BE2C (cell line): ENCODE results near the gene WDR77.

Experiments used
- DNase-seq: peaks from one replicate; pipeline ENCODE4 v3.0.0-alpha.2; 2020
- H3K27me3 ChIP-seq: fragments of 250-450 bp; sonication (Bioruptor Pico); 2 replicates; pipeline ENCODE4 v1.5.1; 2020; ENCODE audit warnings: mild to moderate bottlenecking
- H3K36me3 ChIP-seq: fragments of 250-450 bp; sonication (Bioruptor Pico); 2 replicates; pipeline ENCODE4 v1.5.1; 2020; ENCODE audit warnings: mild to moderate bottlenecking
- H3K4me1 ChIP-seq: fragments of 250-450 bp; sonication (Bioruptor Pico); 2 replicates; pipeline ENCODE4 v1.5.1; 2020
- H3K4me3 ChIP-seq: 2 replicates; pipeline ENCODE4 v1.5.1; 2011; ENCODE audit warnings: low read depth, low read length
- H3K9me3 ChIP-seq: fragments of 250-450 bp; sonication (Bioruptor Pico); 2 replicates; pipeline ENCODE4 v1.5.1; 2020
- TF ChIP-seq, protein P1 (sequence below): IDR thresholded peaks from 2 replicates; pipeline ENCODE4 v1.5.1; 2012; ENCODE audit warnings: mild to moderate bottlenecking, low read depth, low read length

Gene WDR77

DNA sequence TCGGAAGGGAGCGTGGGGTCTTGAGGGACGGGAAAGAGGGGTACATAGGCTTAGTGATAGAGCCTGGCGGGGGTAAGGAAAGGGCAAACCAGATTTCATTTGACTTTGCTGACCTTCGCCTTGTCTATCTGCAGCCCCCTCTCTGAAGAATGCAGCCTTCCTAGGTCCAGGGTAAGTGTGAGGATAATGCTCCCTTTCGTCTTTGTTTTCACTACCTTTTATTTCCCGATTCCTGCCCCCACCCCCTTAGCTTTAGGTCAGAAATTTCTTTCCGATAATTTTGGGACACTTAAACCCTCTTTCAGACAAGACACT is 604 bp upstream of the WDR77 start:
- H3K4me1 ChIP-seq = peaks cover 8% of the 10 kb centered on the region
- no peak for DNase-seq
- H3K27me3 ChIP-seq = no peaks in the 10 kb centered on the region
- H3K4me3 ChIP-seq = peak overlapping the region; percentile 98
- H3K9me3 ChIP-seq = no peaks in the 10 kb centered on the region
- peaks cover 53% of the 10 kb centered on the region for H3K36me3 ChIP-seq
- TF ChIP-seq, protein P1, sequence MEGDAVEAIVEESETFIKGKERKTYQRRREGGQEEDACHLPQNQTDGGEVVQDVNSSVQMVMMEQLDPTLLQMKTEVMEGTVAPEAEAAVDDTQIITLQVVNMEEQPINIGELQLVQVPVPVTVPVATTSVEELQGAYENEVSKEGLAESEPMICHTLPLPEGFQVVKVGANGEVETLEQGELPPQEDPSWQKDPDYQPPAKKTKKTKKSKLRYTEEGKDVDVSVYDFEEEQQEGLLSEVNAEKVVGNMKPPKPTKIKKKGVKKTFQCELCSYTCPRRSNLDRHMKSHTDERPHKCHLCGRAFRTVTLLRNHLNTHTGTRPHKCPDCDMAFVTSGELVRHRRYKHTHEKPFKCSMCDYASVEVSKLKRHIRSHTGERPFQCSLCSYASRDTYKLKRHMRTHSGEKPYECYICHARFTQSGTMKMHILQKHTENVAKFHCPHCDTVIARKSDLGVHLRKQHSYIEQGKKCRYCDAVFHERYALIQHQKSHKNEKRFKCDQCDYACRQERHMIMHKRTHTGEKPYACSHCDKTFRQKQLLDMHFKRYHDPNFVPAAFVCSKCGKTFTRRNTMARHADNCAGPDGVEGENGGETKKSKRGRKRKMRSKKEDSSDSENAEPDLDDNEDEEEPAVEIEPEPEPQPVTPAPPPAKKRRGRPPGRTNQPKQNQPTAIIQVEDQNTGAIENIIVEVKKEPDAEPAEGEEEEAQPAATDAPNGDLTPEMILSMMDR = no peak

DNA sequence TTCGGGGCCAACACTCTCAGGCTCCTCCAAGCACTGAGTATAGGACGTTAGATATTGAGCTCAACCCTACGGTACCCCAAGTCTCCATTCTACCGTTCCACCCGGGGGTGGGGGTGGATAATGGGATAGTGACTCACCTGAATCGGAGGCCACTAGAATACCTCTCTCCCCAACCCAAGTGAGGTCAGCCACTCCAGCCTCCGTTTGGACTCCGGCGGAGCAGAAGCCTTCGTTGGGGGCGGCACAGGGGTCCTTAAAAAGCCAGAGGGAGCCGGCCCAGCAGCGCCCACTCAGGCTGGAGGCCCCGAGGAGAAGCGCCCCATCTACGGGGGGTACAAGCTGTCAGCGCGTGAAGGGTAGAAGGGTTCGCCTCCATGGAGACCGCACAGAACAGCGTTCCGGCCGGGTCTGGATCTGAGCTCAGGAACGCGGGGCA is 556 bp downstream of the WDR77 start:
- H3K4me1 ChIP-seq = peaks cover 8% of the 10 kb centered on the region
- peaks cover 51% of the 10 kb centered on the region for H3K36me3 ChIP-seq
- peak overlapping the region; percentile 98 for H3K4me3 ChIP-seq
- TF ChIP-seq, protein P1 = no peak
- DNase-seq = no peak
- no peaks in the 10 kb centered on the region for H3K9me3 ChIP-seq
- H3K27me3 ChIP-seq = no peaks in the 10 kb centered on the region

DNA sequence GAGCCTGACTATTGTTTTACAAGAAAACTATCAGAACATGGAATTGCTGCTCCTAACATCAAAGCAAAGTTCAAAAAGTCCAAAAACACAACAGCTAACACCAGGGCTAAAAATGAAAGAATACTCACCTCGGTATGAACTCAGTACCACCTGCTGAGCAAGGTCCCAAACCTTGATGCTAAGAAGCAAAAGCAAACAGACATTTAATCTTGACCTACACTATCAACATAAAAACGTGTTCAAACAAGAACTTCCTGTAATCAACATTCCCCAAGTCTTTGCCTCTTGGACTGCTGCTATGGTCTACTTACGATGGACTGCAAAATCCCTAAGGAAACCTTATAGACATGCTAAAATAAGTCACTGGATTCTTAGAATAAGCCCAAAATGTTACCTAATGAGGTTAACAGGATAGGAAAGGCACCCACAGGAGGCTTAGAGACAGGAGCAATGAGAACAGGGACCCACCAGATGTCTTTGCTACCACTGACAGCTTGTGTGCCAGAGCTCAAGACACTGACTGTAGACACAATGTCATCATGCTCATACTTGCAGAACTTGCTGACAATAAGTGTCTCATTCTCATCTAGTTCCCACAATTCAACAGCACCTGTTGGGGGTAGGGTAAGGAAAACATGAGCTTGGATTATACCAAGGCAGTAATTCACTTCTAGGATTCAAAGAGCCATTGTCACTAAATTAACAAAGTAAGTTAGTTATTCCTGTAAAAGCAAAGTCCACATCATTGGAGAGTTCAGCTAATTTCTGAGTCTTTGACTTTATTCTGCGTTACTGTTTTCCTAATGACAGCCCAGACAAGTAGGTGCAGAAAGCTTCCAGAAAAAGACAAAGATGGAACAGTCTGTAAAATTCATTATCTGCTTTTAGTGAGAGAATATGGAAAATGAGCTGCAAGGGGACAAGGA is 1.8 kb downstream of the WDR77 start:
- Histone ChIP-seq H3K4me1 (peaks cover 8% of the 10 kb centered on the region), H3K4me3 (peak overlapping the region; percentile 98)
- no peak for DNase-seq

DNA sequence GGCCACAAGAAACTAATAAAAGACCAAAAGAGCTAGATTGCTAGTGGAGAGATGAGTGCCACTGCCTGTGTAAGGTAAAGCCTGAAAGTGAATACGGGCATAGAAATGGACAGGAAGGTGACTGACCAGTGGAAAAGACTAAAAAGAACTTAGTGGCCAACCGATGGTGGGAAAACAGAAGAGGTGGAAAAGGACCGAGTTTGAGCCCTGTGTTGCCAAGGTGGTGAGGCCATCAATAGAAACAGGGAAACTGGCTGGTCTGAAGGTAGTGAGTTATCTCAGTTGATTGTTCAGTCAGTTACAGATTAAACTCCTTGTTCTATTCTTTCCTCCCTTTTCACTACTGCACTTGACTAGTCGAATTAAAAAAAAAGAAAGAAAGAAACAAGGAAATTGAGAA is 2.5 kb downstream of the WDR77 start:
- Histone ChIP-seq H3K36me3 (peaks cover 63% of the 10 kb centered on the region), H3K4me3 (no peak overlapping the region), H3K4me1 (peaks cover 8% of the 10 kb centered on the region), H3K27me3 (no peaks in the 10 kb centered on the region), H3K9me3 (no peaks in the 10 kb centered on the region)
- no peak for DNase-seq
- TF ChIP-seq, protein P1 = no peak

More for the DNA sequence above, 1.8 kb downstream of the WDR77 start:
- H3K27me3 ChIP-seq = no peaks in the 10 kb centered on the region
- no peaks in the 10 kb centered on the region for H3K9me3 ChIP-seq
- TF ChIP-seq, protein P1 = no peak
- H3K36me3 ChIP-seq = peaks cover 57% of the 10 kb centered on the region

DNA sequence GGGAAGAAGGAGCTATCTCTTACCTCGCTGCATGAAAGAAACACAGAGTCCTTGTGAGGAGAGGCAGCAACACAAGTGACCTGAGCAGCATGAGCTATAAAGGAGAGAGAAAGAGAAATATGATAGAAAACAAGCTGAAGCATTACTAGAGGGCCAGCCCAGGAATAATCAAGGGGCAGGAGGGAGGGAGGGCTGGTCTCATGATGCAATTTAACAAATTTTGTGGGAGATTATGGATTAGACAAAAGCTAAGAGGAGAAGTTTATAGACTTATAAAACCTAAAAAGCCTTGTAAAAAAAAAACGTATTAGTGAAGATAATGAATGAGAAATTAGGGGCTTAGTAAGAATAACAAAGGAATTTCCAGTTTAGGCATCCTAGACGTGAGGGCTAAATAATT is 5.0 kb downstream of the WDR77 start:
- TF ChIP-seq, protein P1 = no peak
- Histone ChIP-seq H3K9me3 (no peaks in the 10 kb centered on the region), H3K36me3 (peaks cover 74% of the 10 kb centered on the region), H3K4me1 (peaks cover 4% of the 10 kb centered on the region), H3K27me3 (no peaks in the 10 kb centered on the region), H3K4me3 (no peak overlapping the region)
- no peak for DNase-seq

DNA sequence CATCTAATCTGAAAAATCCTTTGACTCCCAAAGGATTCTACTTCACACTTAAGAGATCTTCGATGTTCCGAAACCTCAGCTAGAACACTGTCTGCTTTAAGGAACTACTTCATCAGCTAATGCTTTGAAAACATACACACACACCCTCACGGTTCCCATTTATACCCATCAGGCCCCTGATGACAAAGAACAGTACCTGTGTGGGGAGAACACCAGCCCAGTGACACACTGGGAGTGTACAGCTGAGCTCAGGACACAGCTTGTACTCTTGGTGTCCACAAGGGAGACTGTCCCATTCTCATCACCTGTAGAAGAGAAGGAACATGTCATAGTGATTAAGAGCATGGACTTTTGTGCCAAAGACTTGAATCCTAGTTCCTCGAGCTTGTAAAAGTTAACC is 6.6 kb downstream of the WDR77 start:
- DNase-seq = no peak
- TF ChIP-seq, protein P1 = no peak
- peaks cover 1% of the 10 kb centered on the region for H3K4me1 ChIP-seq
- H3K9me3 ChIP-seq = no peaks in the 10 kb centered on the region
- H3K27me3 ChIP-seq = no peaks in the 10 kb centered on the region; the same call in 1 of the 2 replicates
- no peak overlapping the region for H3K4me3 ChIP-seq
- peaks cover 90% of the 10 kb centered on the region for H3K36me3 ChIP-seq
